DMS114 treated with DMSO at 0.1 percent for 48 hours (cell line): ENCODE data around the gene HNRNPH2.

ENCODE experiments used
- DNase-seq: peaks from one replicate; lab custom pipeline; 2025; ENCODE audit not compliant: unreplicated experiment; lab: John Stamatoyannopoulos, UW

The HNRNPH2 gene

GRCh38 chrX:101395789-101396188 lies 12.2 kb upstream of the HNRNPH2 start:
- no peak for DNase-seq

GRCh38 chrX:101397779-101398178 lies 10.2 kb upstream of the HNRNPH2 start:
- DNase-seq: no peak

GRCh38 chrX:101398694-101399093 lies 9.3 kb upstream of the HNRNPH2 start:
- no peak for DNase-seq

GRCh38 chrX:101399825-101400224 lies 8.2 kb upstream of the HNRNPH2 start:
- no peak for DNase-seq

- DNase-seq: no peak
These were observed 765 bp upstream of the HNRNPH2 start for GRCh38 chrX:101407167-101407747.

GRCh38 chrX:101408532-101408841 lies 465 bp downstream of the HNRNPH2 start:
- DNase-seq: no peak

- no peak for DNase-seq
These were observed 1.0 kb downstream of the HNRNPH2 start for GRCh38 chrX:101409043-101409442.

GRCh38 chrX:101410461-101410860 lies 2.4 kb downstream of the HNRNPH2 start:
- no peak for DNase-seq

GRCh38 chrX:101411984-101412383 lies 4.0 kb downstream of the HNRNPH2 start:
- no peak for DNase-seq

GRCh38 chrX:101415180-101416145 lies 7.4 kb downstream of the HNRNPH2 start:
- DNase-seq: peak; percentile 37

GRCh38 chrX:101416691-101417090 lies 8.7 kb downstream of the HNRNPH2 start:
- no peak for DNase-seq

GRCh38 chrX:101417190-101417589 lies 9.2 kb downstream of the HNRNPH2 start:
- DNase-seq: no peak

GRCh38 chrX:101417981-101418841 lies 10.2 kb downstream of the HNRNPH2 start:
- no peak for DNase-seq

- DNase-seq: no peak
These were observed 11.5 kb downstream of the HNRNPH2 start for GRCh38 chrX:101419489-101419888.

- no peak for DNase-seq
These were observed 19.9 kb downstream of the HNRNPH2 start for GRCh38 chrX:101427954-101428353.

GRCh38 chrX:101429934-101430333 lies 21.9 kb downstream of the HNRNPH2 start:
- DNase-seq: no peak

- no peak for DNase-seq
These were observed 22.5 kb downstream of the HNRNPH2 start for GRCh38 chrX:101430457-101431078.

GRCh38 chrX:101442085-101442484 lies 34.1 kb downstream of the HNRNPH2 start:
- no peak for DNase-seq

GRCh38 chrX:101449279-101449678 lies 41.3 kb downstream of the HNRNPH2 start:
- no peak for DNase-seq

GRCh38 chrX:101450085-101450484 lies 42.1 kb downstream of the HNRNPH2 start:
- no peak for DNase-seq

- no peak for DNase-seq
These were observed 42.9 kb downstream of the HNRNPH2 start for GRCh38 chrX:101450961-101451360.
